K562 (cell line): ENCODE data around the gene DIPK1B. TPM values are rescaled to one million over a fixed set of nuclear protein-coding genes. Genes with fewer than 3 reads are reported as not detected.

Experiments used
- ID3 ChIP-seq, 2 experiments: fragments of 250-450 bp in 1 of 2; fragments of 450-650 bp in 1 of 2; sonication (Bioruptor Pico) in 1 of 2; IDR thresholded peaks; 2 replicates each; pipeline versions ENCODE4 v1.6.1 to v1.8.0; 2016 to 2021; ENCODE audit warnings: mild to moderate bottlenecking in 2 of 2, moderate library complexity in 2 of 2, missing compliant biosample characterization in 1 of 2, missing genetic modification characterization in 1 of 2
- JUN ChIP-seq, 2 experiments: sonication (generic) in 1 of 2; formaldehyde crosslinking in 1 of 2; IDR thresholded peaks; 2 replicates each; pipeline versions ENCODE4 v1.6.1 to v1.8.0; 2012 to 2022; ENCODE audit warnings: borderline replicate concordance in 2 of 2, mild to moderate bottlenecking in 2 of 2, improper control_type of control experiment in 1 of 2, low read depth in 1 of 2, low read length in 1 of 2, missing genetic modification reagents in 1 of 2
- MAX ChIP-seq: sonication (generic); formaldehyde crosslinking; IDR thresholded peaks from 2 replicates; pipeline ENCODE4 v1.9.0; 2022; ENCODE audit warnings: mild to moderate bottlenecking, missing genetic modification reagents
- MNT ChIP-seq, 2 experiments: fragments of 450-650 bp; conservative IDR thresholded peaks; 2 replicates each; pipeline ENCODE4 v1.6.1; 2017; ENCODE audit warnings: mild to moderate bottlenecking in 2 of 2, moderate library complexity in 2 of 2
- RBM14 ChIP-seq: fragments of 200-400 bp; formaldehyde crosslinking; IDR thresholded peaks from 2 replicates; pipeline ENCODE4 v1.6.1; 2018; ENCODE audit warnings: low read depth, mild to moderate bottlenecking, low read length, moderate library complexity, borderline replicate concordance; ENCODE audit not compliant: insufficient read depth
- TAF15 ChIP-seq: fragments of 200-400 bp; formaldehyde crosslinking; IDR thresholded peaks from 2 replicates; pipeline ENCODE4 v1.6.1; 2017; ENCODE audit warnings: mild to moderate bottlenecking, low read depth, low read length, moderate library complexity
- ZBTB33 ChIP-seq: sonication (generic); formaldehyde crosslinking; IDR thresholded peaks from 2 replicates; pipeline ENCODE4 v1.8.1; 2023; ENCODE audit warnings: mild to moderate bottlenecking, missing genetic modification reagents
- ZMIZ1 ChIP-seq, 2 experiments: fragments of 150-350 bp in 1 of 2; IDR thresholded peaks; 2 replicates each; pipeline ENCODE4 v1.6.1; 2012 to 2016; ENCODE audit warnings: low read depth in 2 of 2, low read length in 2 of 2, mild to moderate bottlenecking in 1 of 2, moderate library complexity in 1 of 2
- ZNF740 ChIP-seq, 3 experiments: fragments of 200-800 bp in 1 of 3; sonication (Bioruptor generic) in 1 of 3; sonication (generic) in 1 of 3; formaldehyde crosslinking in 1 of 3; IDR thresholded peaks; 2 replicates each; pipeline versions ENCODE4 v1.6.1 to v1.8.0; 2016 to 2022; ENCODE audit warnings: mild to moderate bottlenecking in 2 of 3, missing compliant biosample characterization in 2 of 3, missing genetic modification characterization in 2 of 3, missing genetic modification reagents in 1 of 3
- polyA plus RNA-seq, 8 experiments: library from polyadenylated mRNA; depleted of rRNA in 4 of 8; stranded (reverse) in 5 of 8; unstranded in 3 of 8; fragments of >200 nt; fragmentation: Nextera tagmentation in 2 of 8; fragmentation: Illumina TruSeq in 1 of 8; extraction: Ambion mirVana in 2 of 8; extraction: Trizol in 1 of 8; gene quantifications; 2 replicates each; pipeline versions ENCODE4 v1.2.1 to v1.2.3, GENCODE V29; 2011 to 2014; ENCODE audit warnings: inconsistent platforms in 1 of 8, missing spikeins in 1 of 8
- total RNA-seq, 7 experiments: library from RNA; depleted of rRNA in 6 of 7; stranded (reverse); fragments of >200 nt in 6 of 7; fragmentation: Illumina TruSeq in 2 of 7; extraction: Trizol in 2 of 7; gene quantifications; 2 replicates each; pipeline versions ENCODE4 v1.2.1 to v1.2.3, GENCODE V29; 2011 to 2021; ENCODE audit warnings: low replicate concordance in 1 of 7

Gene DIPK1B
- total and polyA plus RNA-seq, 9 of the 15 experiments (the other 6 are each of a cell fraction or from before 2014, with no cell fraction given), result 0.08 to 22.3 (median 5.9) TPM

GRCh38 chr9:136665111-136665703 is 47.2 kb upstream of the DIPK1B start (continued):
- no peak for TF ChIP-seq ZNF740 (CRISPR knock-in tag; IDR thresholded peaks at IDR 0.05)
- no peak for TF ChIP-seq ZNF740 (tag; IDR thresholded peaks at IDR 0.05)
- no peak for TF ChIP-seq ID3 (CRISPR knock-in tag; IDR thresholded peaks at IDR 0.05)
- TF ChIP-seq ID3 (tag; IDR thresholded peaks at IDR 0.05), result 0 out of 2 replicates have a peak, but pooled peaks have one; percentile 30
- peak; percentile 48; the same call in 1 of the 2 replicates for TF ChIP-seq ZBTB33 (CRISPR knock-in tag)
- 0 out of 4 replicates have a peak, but pooled peaks of 1 of the 2 experiments have one; percentile 23 for TF ChIP-seq MNT (conservative IDR thresholded peaks at IDR 0.05)
- TF ChIP-seq RBM14, result peak; percentile 87; the same call in 1 of the 2 replicates
- TF ChIP-seq MAX, result peak; percentile 49; the same call in 1 of the 2 replicates
- TF ChIP-seq TAF15, result 0 out of 2 replicates have a peak, but pooled peaks have one; percentile 47
- no peak for TF ChIP-seq ZMIZ1 (IDR thresholded peaks at IDR 0.05; ENCODE audit: low read depth in 2 of 2, low read length in 2 of 2)
- no peak for TF ChIP-seq JUN (IDR thresholded peaks at IDR 0.05; ENCODE audit: borderline replicate concordance, low read depth, low read length)
- no peak for TF ChIP-seq JUN (CRISPR knock-in tag; IDR thresholded peaks at IDR 0.05; ENCODE audit: borderline replicate concordance)
